ENCODE measurements around the gene CYP2U1.

- TF ChIP-seq RFX5 (IDR thresholded peaks at IDR 0.05; ENCODE audit: low read length) = no peak
- no peak for TF ChIP-seq CTCF (IDR thresholded peaks at IDR 0.05)
- no peak for TF ChIP-seq RCOR1 (IDR thresholded peaks at IDR 0.05; ENCODE audit: low read length)
- no peak for TF ChIP-seq RAD21 (IDR thresholded peaks at IDR 0.05; ENCODE audit: low read length)
- TF ChIP-seq EZH2phosphoT487 (IDR thresholded peaks at IDR 0.05; ENCODE audit: borderline replicate concordance, low read depth) = no peak
- TF ChIP-seq POLR2AphosphoS5 (IDR thresholded peaks at IDR 0.05; ENCODE audit: low read depth, low read length) = no peak
- TF ChIP-seq FOSL2 (IDR thresholded peaks at IDR 0.05; ENCODE audit: borderline replicate concordance, low read depth) = no peak
- no peak for TF ChIP-seq REST (IDR thresholded peaks at IDR 0.05; ENCODE audit: low read depth, low read length)
- TF ChIP-seq ZBTB33 (IDR thresholded peaks at IDR 0.05; ENCODE audit: borderline replicate concordance, low read depth) = no peak
Observed at GRCh38 chr4:107906458-107907100, 24.8 kb upstream of the CYP2U1 start.
